ENCODE measurements around the gene ELN. TPM values are rescaled to one million over a fixed set of nuclear protein-coding genes. Genes with fewer than 3 reads are reported as not detected.
"Not testable (repeated sequence)": the region's sequence is repeated elsewhere in the genome, so short reads cannot be mapped to it uniquely, and the experiment has no call there.

The ELN gene
- total RNA-seq, 2 experiments from 2014 or later, result not detected

DNA sequence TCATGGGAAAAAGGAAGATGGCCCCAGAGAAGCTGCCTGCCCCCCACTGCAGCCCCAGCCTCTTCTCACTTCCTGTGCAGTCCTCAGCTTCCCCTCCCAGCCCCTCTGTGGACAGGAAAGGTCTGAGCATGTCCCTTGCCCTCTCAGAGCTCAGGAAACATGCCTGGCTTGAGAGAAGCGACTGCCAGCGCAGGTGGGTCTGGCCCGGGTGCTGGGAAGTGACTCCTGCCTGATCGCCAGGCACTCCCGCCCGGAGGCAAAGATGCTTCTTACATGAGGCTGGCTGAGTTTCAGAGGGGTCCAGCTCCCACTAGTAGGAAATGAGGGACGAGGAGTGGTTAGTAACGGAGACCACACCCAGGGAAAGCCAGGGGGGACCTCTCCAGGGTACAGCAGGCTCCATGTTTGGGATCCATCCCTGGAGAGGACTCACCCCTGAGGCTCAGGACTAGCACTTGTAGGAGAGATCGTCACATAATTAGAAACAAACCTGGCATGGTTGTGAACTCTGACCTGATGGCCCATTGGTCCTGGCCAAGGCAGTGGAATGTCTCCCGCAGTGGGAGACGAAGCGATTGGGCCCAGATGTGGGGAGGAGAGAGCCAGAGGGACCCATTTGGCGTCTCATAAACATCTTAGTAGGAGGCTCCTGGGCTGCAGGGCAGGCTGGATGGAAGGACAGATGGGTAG lies 12.3 kb downstream of the ELN start:
- Mint-ChIP-seq H3K4me1 (ENCODE audit: low read depth) (peaks cover 2% of the 10 kb centered on the region), H3K9me3 (ENCODE audit: insufficient read depth) (no peaks in the 10 kb centered on the region), H3K36me3 (ENCODE audit: low read depth) (no peaks in the 10 kb centered on the region), H3K4me3 (no peak overlapping the region), H3K27ac (no peak overlapping the region), H3K27me3 (ENCODE audit: low read depth) (no peaks in the 10 kb centered on the region)
- DNase-seq (no peak), ATAC-seq (no peak)
- CTCF ChIA-PET, result interaction anchor here (0.6 kb wide), 1 partner anchor 60 kb away, joined by 3 read pairs; no protein-coding TSS in a partner anchor
- POLR2A ChIA-PET, result no interaction called here

DNA sequence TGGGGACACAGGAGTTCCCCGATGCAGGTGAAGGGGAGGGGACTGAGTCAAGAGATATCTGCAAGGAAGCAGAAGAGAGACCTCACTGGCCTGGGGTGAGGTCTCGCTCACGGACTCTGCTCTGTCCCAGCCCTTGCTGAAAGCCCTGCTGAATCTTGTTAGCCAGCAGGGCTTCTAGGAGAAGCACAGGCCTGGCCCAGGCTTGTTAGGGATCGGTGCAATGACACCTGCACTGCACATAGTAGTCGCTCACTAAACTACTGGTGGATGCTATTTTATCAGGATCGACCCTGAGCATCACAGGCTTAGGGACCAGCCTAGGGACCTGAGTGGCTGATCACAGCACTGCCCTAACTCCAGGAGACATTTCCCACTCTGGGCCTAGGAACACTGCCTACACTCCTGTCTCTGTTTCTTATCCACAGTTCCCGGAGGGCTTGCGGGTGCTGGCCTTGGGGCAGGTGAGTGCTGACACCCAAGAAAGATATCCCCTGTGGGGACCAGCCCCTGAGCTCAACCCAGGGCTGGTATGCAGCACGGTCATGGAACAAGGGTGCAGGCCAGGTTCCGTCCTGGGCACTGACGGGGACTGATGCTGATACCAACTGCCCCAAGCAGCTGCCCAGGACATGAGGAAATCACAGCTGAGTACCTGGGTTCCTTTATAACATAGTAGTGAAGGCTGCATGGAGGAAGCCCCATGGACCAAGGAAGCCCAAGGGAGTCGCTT lies 13.0 kb downstream of the ELN start:
- Mint-ChIP-seq H3K4me1 (ENCODE audit: low read depth) (peaks cover 2% of the 10 kb centered on the region), H3K27ac (no peak overlapping the region), H3K4me3 (no peak overlapping the region), H3K27me3 (ENCODE audit: low read depth) (no peaks in the 10 kb centered on the region), H3K9me3 (ENCODE audit: insufficient read depth) (no peaks in the 10 kb centered on the region), H3K36me3 (ENCODE audit: low read depth) (no peaks in the 10 kb centered on the region)
- ChIA-PET POLR2A (no interaction called here), CTCF (no interaction called here)
- ATAC-seq (no peak), DNase-seq (no peak)

DNA sequence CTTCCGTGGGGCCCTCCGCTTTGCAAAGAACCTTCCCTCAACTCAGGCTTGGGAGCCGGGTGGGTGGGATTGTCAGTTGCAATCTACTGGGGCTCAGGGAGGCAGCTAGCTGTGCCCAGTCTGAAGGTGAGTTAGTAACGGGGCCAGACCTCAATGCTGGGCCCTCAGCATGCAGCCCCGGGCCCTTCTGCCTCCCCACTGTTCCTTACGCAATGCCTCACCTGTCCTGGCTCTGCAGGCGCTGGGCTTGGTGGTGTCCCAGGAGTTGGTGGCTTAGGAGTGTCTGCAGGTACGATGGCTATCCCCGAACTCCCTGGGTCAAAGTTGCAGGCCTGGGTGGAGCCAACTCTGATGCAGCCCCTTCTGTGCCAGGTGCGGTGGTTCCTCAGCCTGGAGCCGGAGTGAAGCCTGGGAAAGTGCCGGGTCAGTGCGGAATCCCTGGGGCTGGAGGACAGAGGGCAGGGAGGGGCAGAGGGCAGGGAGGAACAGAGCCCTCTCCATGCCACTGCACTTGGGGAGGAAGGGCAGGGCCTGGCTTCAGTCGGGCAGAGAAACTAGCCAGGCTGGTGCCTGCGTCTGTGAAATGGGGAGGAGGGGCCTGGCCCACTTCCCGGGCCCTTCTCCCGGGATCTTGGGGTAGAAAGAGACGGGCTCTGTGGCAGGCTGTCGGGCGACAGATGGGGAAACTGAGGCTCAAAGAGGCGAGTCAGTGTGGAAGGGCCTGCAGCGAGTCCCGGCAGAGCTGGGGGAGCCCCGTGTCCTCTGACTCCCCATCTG lies 15.0 kb downstream of the ELN start:
- no peaks in the 10 kb centered on the region for H3K36me3 Mint-ChIP-seq (ENCODE audit: low read depth)
- no peaks in the 10 kb centered on the region for H3K27me3 Mint-ChIP-seq (ENCODE audit: low read depth)
- no peak for ATAC-seq
- ChIA-PET CTCF (interaction anchor here (1.1 kb wide), 1 partner anchor 16 kb away, joined by 4 read pairs; no protein-coding TSS in a partner anchor), POLR2A (no interaction called here)
- H3K9me3 Mint-ChIP-seq (ENCODE audit: insufficient read depth), result no peaks in the 10 kb centered on the region
- no peak overlapping the region for H3K27ac Mint-ChIP-seq
- H3K4me3 Mint-ChIP-seq, result no peak overlapping the region
- DNase-seq, result no peak
- H3K4me1 Mint-ChIP-seq (ENCODE audit: low read depth), result peaks cover 2% of the 10 kb centered on the region

DNA sequence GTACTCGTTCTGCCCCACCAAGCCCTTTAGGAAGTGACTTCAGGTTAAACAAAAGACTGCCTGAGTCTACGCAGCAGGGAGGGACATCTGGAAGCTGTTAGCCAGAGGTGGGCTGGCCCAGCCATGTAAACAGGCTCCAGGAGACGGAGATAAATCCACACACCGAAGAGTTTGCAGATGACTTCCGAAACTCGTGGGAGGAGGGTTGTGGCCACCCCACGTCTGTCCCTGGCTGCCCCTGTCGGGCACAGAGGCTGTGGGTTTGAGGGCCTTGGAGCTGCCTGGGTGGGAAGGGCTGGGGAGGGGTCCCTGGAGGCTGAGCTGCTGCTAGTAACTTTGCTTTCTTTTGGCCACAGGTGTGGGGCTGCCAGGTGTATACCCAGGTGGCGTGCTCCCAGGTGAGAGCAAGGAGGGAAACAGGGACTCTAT lies 15.6 kb downstream of the ELN start:
- peaks cover 2% of the 10 kb centered on the region for H3K4me1 Mint-ChIP-seq (ENCODE audit: low read depth)
- no peaks in the 10 kb centered on the region for H3K9me3 Mint-ChIP-seq (ENCODE audit: insufficient read depth)
- H3K36me3 Mint-ChIP-seq (ENCODE audit: low read depth), result no peaks in the 10 kb centered on the region
- no peaks in the 10 kb centered on the region for H3K27me3 Mint-ChIP-seq (ENCODE audit: low read depth)
- ATAC-seq (no peak), DNase-seq (no peak)
- no peak overlapping the region for H3K27ac Mint-ChIP-seq
- H3K4me3 Mint-ChIP-seq, result no peak overlapping the region
- ChIA-PET CTCF (interaction anchor here (1.5 kb wide), 1 partner anchor 17 kb away, joined by 5 read pairs; no protein-coding TSS in a partner anchor), POLR2A (no interaction called here)

DNA sequence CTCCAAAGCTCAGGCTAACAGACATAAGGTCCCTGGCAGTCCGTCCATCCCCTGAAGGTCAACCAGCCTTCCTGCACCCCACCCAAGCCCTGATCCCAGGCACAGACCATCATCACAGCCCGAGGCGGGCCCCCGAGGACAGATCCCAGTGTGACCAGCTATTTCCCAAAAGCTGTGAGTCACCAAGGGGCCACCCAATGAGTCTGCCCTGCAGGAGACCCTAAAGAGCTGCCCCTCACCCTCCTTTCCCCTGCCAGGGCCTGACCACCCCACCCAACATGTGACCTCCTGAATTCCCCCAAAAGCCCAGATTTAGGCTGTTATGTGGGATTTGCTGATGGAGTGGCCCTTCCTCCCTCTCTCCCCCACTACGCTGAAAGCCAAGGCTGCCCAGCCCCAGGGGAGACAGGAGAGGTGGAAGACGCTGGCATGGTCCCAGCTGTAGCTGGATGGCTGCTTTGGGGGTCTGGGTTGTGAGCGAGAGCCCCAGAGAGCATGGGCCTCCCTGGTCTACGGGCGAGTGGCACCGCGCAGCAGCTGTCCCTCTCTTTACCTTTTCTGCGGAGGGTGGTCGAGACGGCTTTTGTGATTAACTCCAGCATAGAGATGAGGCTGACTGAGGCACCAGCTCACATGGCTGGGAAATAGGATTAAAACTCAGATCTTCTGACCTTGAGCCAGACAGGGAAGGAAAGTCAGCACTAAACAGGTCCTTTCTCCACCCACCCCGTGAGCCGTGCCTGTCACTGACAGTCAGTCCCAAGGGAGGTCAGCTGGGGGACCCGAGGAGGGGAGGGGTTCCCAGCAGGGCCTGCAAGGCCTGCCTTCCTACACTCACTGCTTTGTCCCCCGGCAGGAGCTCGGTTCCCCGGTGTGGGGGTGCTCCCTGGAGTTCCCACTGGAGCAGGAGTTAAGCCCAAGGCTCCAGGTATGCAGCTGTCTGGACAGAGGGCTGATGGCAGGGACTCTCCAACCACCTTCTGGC lies 16.7 kb downstream of the ELN start:
- ChIA-PET POLR2A (no interaction called here), CTCF (interaction anchor here (1.5 kb wide), 1 partner anchor 18 kb away, joined by 5 read pairs; no protein-coding TSS in a partner anchor)
- Mint-ChIP-seq H3K27ac (no peak overlapping the region), H3K36me3 (ENCODE audit: low read depth) (no peaks in the 10 kb centered on the region), H3K4me3 (no peak overlapping the region), H3K4me1 (ENCODE audit: low read depth) (peaks cover 2% of the 10 kb centered on the region), H3K9me3 (ENCODE audit: insufficient read depth) (no peaks in the 10 kb centered on the region), H3K27me3 (ENCODE audit: low read depth) (no peaks in the 10 kb centered on the region)
- ATAC-seq, result no peak
- no peak for DNase-seq

DNA sequence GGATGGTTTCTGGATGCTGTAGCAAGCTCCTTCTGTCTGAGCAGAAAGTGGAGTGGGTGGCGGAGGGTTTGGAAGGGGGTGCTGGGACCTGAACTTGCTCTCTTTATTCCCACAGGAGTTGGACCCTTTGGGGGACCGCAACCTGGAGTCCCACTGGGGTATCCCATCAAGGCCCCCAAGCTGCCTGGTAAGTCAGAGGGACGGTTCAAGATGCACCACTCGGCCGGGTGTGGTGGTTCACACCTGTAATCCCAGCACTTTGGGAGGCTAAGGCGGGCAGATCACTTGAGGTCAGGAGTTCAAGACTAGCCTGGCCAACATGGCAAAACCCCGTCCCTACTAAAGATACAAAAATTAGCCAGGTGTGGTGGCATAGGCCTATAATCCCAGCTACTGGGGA lies 18.6 kb downstream of the ELN start:
- CTCF ChIA-PET, result interaction anchor here (1.2 kb wide), 1 partner anchor 20 kb away, joined by 3 read pairs; no protein-coding TSS in a partner anchor

DNA sequence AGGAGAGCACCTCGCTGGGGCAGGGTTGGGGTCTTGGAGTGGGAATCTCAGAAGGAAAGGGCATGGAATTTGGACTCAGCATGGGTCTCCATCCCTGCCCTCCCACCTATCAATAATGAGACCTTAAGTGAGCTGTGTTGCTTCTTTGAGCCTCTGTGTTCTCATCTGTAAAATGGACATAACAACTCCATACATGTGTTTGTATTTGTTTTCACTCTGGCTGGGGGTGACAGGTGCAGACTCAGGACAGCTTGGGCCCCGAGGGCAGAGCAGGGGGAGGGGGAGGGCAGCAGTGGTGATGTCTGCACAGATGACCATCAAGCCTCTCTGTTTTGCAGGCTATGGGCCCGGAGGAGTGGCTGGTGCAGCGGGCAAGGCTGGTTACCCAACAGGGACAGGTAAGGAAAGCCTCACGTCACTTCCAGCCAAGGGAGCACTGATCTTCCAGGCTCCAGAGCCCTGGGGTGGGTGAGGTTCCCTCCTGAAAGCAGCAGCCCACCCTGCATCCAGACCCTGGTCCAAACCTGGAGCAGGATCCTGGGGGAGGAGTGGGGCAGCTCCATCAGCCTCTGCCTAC lies 19.9 kb downstream of the ELN start:
- Mint-ChIP-seq H3K27ac (no peak overlapping the region), H3K4me1 (ENCODE audit: low read depth) (no peaks in the 10 kb centered on the region), H3K4me3 (no peak overlapping the region), H3K9me3 (ENCODE audit: insufficient read depth) (no peaks in the 10 kb centered on the region), H3K36me3 (ENCODE audit: low read depth) (no peaks in the 10 kb centered on the region), H3K27me3 (ENCODE audit: low read depth) (no peaks in the 10 kb centered on the region)
- DNase-seq, result no peak
- ChIA-PET CTCF (no interaction called here), POLR2A (no interaction called here)
- ATAC-seq, result no peak

More for the DNA sequence above, 18.6 kb downstream of the ELN start:
- H3K27me3 Mint-ChIP-seq (ENCODE audit: low read depth); H3K9me3 Mint-ChIP-seq (ENCODE audit: insufficient read depth); ATAC-seq; H3K4me3 Mint-ChIP-seq; POLR2A ChIA-PET; H3K4me1 Mint-ChIP-seq (ENCODE audit: low read depth); DNase-seq; H3K36me3 Mint-ChIP-seq (ENCODE audit: low read depth); H3K27ac Mint-ChIP-seq: not testable (repeated sequence)

DNA sequence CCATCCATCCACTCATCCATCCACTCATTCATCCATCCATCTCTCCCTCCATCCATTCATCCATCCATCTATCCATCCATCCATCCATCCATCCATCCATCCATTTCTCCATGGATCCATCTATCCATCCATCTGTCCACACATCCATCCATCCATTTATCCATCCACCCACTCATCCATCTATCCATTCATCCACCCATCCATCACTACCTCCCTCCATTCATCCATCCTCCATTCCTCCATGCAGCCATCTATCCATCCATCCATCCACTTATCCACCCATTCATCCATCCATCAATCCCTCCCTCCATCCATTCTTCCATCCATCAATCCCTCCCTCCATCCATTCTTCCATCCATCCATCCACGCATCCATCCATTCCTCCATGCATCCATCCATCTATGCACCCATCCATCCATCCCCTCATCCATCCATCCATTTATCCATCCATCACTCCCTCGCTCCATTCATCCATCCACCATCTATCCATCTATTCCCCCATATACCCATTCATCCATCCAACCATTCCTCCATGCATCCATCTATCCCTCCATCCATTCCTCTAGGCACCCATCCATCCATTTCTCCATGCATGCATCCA lies 21.1 kb downstream of the ELN start:
- Mint-ChIP-seq H3K27ac (no peak overlapping the region), H3K27me3 (ENCODE audit: low read depth) (no peaks in the 10 kb centered on the region), H3K4me1 (ENCODE audit: low read depth) (no peaks in the 10 kb centered on the region), H3K9me3 (ENCODE audit: insufficient read depth) (no peaks in the 10 kb centered on the region), H3K4me3 (no peak overlapping the region), H3K36me3 (ENCODE audit: low read depth) (no peaks in the 10 kb centered on the region)
- ChIA-PET POLR2A (no interaction called here), CTCF (no interaction called here)
- no peak for DNase-seq
- no peak for ATAC-seq

DNA sequence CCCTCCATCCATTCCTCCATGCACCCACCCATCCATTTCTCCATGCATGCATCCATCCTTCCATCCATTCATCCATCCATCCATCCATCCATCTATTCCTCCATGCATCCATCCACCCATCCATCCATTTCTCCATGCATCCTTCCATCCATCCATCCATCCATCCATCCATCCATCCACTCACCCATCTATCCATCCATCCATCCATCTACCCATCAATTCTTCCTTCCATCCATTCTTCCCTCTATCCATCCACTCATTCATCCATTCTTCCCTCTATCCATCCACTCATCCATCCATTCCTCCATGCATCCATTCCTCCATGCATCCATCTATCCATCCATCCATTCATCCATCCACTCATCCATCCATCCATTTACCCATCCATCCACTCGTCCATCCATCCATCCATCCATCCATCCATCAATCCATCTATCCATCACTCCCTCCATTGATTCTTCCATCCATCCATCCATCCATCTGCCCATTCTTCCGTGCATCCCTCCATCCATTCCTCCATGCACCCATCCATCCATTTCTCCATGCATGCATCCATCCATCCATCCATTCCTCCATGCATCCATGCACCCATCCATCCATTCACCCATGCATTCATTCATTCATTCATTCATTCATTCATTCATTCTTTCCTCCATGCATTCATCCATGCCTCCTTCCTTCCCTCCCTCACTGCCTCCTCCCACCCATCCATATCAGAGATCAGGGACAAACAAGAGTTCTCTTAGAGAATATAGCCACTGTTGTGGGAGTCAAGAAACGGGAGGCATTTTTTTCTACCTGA lies 22.2 kb downstream of the ELN start:
- CTCF ChIA-PET, result no interaction called here
- H3K27me3 Mint-ChIP-seq (ENCODE audit: low read depth), result no peaks in the 10 kb centered on the region
- no peaks in the 10 kb centered on the region for H3K36me3 Mint-ChIP-seq (ENCODE audit: low read depth)

DNA sequence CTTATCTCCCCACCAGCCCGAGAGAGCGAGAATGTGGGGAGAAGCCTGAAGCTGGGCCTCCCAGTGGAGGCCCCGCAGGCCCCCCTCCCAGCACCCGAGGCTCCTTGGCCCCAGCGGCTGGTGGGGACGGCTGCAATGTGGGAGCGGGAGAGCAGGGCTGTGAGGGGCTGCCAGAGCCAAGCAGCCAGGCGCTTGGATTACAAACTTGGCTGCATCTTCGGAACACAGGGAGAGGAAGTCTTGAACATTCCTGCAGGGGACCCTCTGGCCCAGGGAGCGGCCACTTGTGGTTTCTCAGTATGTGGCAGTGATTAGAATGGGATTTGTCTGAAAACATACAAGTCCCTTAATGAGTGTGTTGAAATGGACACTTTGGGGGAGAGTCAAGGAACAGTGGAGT lies 23.2 kb downstream of the ELN start:
- no peak overlapping the region for H3K27ac Mint-ChIP-seq
- ATAC-seq (no peak), DNase-seq (no peak)
- H3K4me1 Mint-ChIP-seq (ENCODE audit: low read depth), result no peaks in the 10 kb centered on the region
- H3K9me3 Mint-ChIP-seq (ENCODE audit: insufficient read depth), result no peaks in the 10 kb centered on the region
- POLR2A ChIA-PET, result no interaction called here
- H3K36me3 Mint-ChIP-seq (ENCODE audit: low read depth), result no peaks in the 10 kb centered on the region
- no peaks in the 10 kb centered on the region for H3K27me3 Mint-ChIP-seq (ENCODE audit: low read depth)
- CTCF ChIA-PET, result no interaction called here
- no peak overlapping the region for H3K4me3 Mint-ChIP-seq

More for the DNA sequence above, 22.2 kb downstream of the ELN start:
- Mint-ChIP-seq H3K4me3 (no peak overlapping the region), H3K4me1 (ENCODE audit: low read depth) (no peaks in the 10 kb centered on the region), H3K27ac (no peak overlapping the region), H3K9me3 (ENCODE audit: insufficient read depth) (no peaks in the 10 kb centered on the region)
- no peak for DNase-seq
- POLR2A ChIA-PET, result no interaction called here
- ATAC-seq, result no peak
